ENCODE data around the gene AKAIN1. TPM values are rescaled to one million over a fixed set of nuclear protein-coding genes. Genes with fewer than 3 reads are reported as not detected.

Gene AKAIN1, protein sequence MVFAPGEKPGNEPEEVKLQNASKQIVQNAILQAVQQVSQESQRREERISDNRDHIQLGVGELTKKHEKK
- total RNA-seq: not detected

GRCh38 chr18:5197032-5197434 is at the start of gene AKAIN1:
TSS of gene AKAIN1 (minus strand) at chr18:5197257. CDS start at chr18:5197053, 204 bp downstream.
- Mint-ChIP-seq H3K9me3 (peaks cover 2% of the 10 kb centered on the region), H3K27me3 (peaks cover 53% of the 10 kb centered on the region), H3K4me3 (peak within 1 kb of the TSS; percentile 57), H3K4me1 (peaks cover 2% of the 10 kb centered on the region), H3K36me3 (no peaks in the 10 kb centered on the region), H3K27ac (no peak within 1 kb of the TSS)
- POLR2A ChIA-PET: no interaction called here
- ATAC-seq (ENCODE audit: low read depth) (peak; percentile 81), DNase-seq (peak; percentile 63)

DNA sequence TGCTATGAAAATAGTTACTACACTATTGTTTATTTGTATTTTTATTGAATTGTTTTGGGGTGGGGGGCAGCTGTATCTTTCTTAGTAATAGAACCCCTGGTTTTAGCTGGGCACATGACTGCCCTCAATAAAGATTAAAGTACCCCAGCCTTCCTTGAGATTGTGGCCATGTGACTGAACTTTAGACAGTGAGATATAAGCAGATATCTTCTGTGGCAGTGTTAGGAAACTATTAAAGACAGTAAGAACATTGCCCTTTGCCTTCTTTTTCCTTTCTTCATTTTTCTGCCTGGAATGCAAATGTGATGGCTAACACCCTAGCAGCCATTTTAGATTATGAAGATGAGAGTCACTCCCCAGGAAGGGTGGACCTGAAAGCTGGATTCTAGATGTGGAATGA is 47.9 kb upstream of the AKAIN1 start:
- H3K36me3 Mint-ChIP-seq: peaks cover 34% of the 10 kb centered on the region
- no peaks in the 10 kb centered on the region for H3K9me3 Mint-ChIP-seq
- H3K4me3 Mint-ChIP-seq: no peak overlapping the region
- ATAC-seq (ENCODE audit: low read depth): no peak
- H3K4me1 Mint-ChIP-seq: peaks cover 8% of the 10 kb centered on the region
- DNase-seq: no peak
- POLR2A ChIA-PET: interaction anchor here (1.0 to 1.1 kb wide), 2 partner anchors 50 to 51 kb away, joined by 3 read pairs; no protein-coding TSS in a partner anchor
- no peak overlapping the region for H3K27ac Mint-ChIP-seq
- H3K27me3 Mint-ChIP-seq: no peaks in the 10 kb centered on the region

- H3K4me1 Mint-ChIP-seq: peaks cover 18% of the 10 kb centered on the region
- DNase-seq: no peak
- H3K27ac Mint-ChIP-seq: no peak overlapping the region
- ATAC-seq (ENCODE audit: low read depth): no peak
- POLR2A ChIA-PET: no interaction called here
- peak overlapping the region; percentile 67 for H3K4me3 Mint-ChIP-seq
- no peaks in the 10 kb centered on the region for H3K9me3 Mint-ChIP-seq
- H3K27me3 Mint-ChIP-seq: no peaks in the 10 kb centered on the region
- H3K36me3 Mint-ChIP-seq: peaks cover 33% of the 10 kb centered on the region
Observed at GRCh38 chr18:5239447-5239846, 42.4 kb upstream of the AKAIN1 start.

DNA sequence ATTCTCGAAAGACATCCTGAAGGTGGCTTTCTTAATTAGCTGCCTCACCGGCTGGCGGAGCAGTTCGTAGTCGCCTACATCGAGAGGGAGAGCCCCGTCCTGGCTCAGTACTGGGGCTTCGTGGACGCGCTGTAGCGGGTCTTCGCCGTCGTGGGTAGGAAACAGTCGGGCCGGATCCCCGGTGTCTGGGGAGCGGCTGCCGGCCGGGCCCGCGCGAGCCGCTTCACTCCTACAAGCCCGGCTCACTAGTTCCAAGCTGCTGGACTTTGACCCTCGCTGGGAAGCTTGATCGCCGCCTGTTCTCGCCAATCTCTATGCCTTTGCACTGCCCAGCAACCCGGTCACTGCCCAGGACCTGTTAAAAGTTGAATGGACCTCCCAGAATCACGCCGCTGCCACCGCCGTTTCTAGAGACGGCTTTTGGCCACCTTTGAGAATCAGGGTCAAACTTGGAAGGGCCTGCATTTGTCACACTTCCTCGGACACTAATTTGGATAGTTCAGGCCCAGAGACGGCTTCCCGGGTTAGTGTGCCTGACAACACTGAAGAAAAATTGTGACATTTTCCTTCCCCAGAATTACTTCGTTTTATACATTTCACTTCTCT is 41.4 kb upstream of the AKAIN1 start:
- DNase-seq (no peak), ATAC-seq (ENCODE audit: low read depth) (peak; percentile 59)
- H3K9me3 Mint-ChIP-seq: no peaks in the 10 kb centered on the region
- peak overlapping the region; percentile 96 for H3K27ac Mint-ChIP-seq
- no peaks in the 10 kb centered on the region for H3K27me3 Mint-ChIP-seq
- POLR2A ChIA-PET: interaction anchor here (1.2 to 3.7 kb wide), 8 partner anchors 8 to 184 kb away, joined by 3 to 169 read pairs (median 6); partner anchors contain the start of gene ZBTB14
- peak overlapping the region; percentile 93 for H3K4me3 Mint-ChIP-seq
- peaks cover 27% of the 10 kb centered on the region for H3K36me3 Mint-ChIP-seq
- H3K4me1 Mint-ChIP-seq: peaks cover 19% of the 10 kb centered on the region

DNA sequence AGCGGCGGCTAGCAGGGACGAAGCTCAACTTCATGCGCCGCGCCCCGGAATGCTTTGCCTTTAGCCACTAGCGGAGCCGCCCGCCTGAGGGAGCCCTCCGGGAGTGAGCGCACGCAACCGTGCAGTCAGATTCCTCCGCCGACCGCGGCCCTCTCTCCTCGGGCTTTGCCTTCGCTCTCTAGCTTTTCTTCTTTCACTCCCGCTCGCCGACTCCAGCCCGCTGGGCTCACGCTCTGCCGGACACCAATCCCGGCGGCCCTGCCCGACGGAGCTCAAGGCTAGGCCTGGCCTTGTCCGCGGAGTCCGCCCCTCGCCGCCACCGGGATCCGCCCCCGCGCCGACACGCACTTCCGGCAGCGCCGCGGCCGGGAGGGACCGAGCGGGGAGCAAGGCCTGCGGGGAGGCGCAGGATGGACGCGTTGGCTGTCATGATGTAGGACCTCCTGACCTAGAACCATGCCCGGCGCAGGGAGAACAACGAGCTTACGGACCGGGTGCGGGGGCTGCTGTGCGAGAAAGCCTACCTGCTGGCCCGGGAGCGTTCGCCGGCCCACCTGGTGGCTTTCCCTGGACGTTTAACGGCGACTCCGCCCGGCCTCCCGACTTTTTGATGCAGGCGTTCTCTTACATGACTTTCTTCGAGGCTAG is 40.8 kb upstream of the AKAIN1 start:
- H3K27me3 Mint-ChIP-seq: no peaks in the 10 kb centered on the region
- peak overlapping the region; percentile 93 for H3K4me3 Mint-ChIP-seq
- peak; percentile 94 for ATAC-seq (ENCODE audit: low read depth)
- H3K4me1 Mint-ChIP-seq: peaks cover 19% of the 10 kb centered on the region
- H3K9me3 Mint-ChIP-seq: no peaks in the 10 kb centered on the region
- POLR2A ChIA-PET: interaction anchor here (0.5 to 3.7 kb wide), 11 partner anchors 8 to 391 kb away, joined by 3 to 169 read pairs (median 4); partner anchors contain the start of gene ZBTB14
- peak overlapping the region; percentile 96 for H3K27ac Mint-ChIP-seq
- peaks cover 25% of the 10 kb centered on the region for H3K36me3 Mint-ChIP-seq
- peak; percentile 95 for DNase-seq

DNA sequence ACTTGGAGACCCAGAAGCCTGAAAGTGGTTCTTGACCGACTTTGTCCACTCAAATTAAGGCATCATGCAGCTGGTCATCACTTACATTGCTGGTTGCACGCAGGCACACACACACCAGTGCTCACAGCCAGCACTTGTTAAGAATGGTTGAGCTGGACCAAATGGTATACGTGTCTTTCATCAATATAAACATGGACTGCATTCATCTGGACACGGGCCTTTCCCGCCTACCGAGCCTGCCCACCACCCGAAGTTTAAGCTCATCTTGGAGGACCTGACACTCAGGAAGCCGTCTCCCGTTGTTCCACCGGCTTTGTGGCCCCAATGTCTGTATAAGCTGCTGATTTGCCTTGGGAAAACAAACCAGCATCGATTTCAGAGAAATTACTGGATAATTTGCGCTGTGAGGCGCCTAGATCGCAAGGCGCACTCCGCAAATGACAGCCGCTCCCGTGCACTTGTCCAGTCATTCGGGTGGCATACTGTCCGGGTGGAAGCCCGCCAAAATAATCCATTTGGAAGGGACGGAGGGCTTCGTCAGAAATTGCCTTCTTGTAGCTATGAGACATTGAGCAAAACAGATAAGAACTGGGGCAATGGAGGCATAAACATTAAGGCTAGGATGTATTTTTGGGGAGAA is 40.1 kb upstream of the AKAIN1 start:
- Mint-ChIP-seq H3K9me3 (no peaks in the 10 kb centered on the region), H3K36me3 (peaks cover 20% of the 10 kb centered on the region), H3K4me3 (peak overlapping the region; percentile 93), H3K4me1 (peaks cover 19% of the 10 kb centered on the region), H3K27ac (peak overlapping the region; percentile 96), H3K27me3 (no peaks in the 10 kb centered on the region)
- ATAC-seq (ENCODE audit: low read depth): peak; percentile 9
- POLR2A ChIA-PET: interaction anchor here (0.5 to 3.7 kb wide), 10 partner anchors 9 to 392 kb away, joined by 3 to 169 read pairs (median 4); partner anchors contain the start of gene ZBTB14
- no peak for DNase-seq

DNA sequence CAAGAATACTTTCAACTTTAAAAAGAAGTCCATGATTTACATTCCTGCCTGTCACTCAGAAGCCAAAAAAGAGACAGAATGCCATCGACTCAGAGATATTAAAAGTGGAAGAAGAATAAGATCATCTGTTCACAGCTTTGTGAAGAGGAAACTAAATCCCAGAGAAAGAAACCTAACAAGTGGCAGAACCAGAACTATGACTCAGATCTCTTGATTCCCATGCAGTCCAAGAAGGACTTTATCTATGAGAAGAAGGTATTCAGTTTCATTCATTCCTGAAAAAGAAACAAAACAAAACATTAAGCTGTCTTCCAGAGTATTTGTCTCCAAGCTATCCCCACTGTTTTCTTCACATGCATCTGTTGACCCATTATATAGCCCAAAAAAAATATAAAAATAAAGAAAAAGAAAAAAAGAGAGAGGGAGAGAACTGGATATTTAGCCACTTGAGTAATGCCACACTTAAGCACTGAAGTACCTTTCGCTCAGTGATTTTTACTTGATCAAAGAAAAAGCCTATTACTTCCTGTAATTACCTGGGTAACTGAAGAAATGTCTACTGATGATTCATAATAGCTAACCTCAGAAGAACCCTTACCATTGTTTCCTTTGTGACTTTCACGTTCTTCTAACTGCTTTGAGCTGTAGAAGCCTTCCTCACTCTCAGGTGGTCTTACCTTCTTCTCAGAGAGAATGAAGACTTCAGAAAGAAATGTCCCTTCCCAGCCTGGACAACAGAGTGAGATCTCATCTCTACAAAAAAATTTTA is 17.7 kb upstream of the AKAIN1 start:
- H3K9me3 Mint-ChIP-seq: peaks cover 4% of the 10 kb centered on the region
- peaks cover 15% of the 10 kb centered on the region for H3K4me1 Mint-ChIP-seq
- H3K27ac Mint-ChIP-seq: no peak overlapping the region
- POLR2A ChIA-PET: interaction anchor here (0.7 to 3.4 kb wide), 4 partner anchors 19 to 81 kb away, joined by 4 to 20 read pairs (median 6); partner anchors contain the start of gene ZBTB14
- peak; percentile 78 for ATAC-seq (ENCODE audit: low read depth)
- H3K27me3 Mint-ChIP-seq: no peaks in the 10 kb centered on the region
- DNase-seq: no peak
- peak overlapping the region; percentile 24 for H3K4me3 Mint-ChIP-seq
- peaks cover 2% of the 10 kb centered on the region for H3K36me3 Mint-ChIP-seq

- Mint-ChIP-seq H3K27me3 (no peaks in the 10 kb centered on the region), H3K27ac (no peak overlapping the region), H3K4me1 (no peaks in the 10 kb centered on the region), H3K36me3 (no peaks in the 10 kb centered on the region), H3K4me3 (no peak overlapping the region), H3K9me3 (peaks cover 2% of the 10 kb centered on the region)
- DNase-seq (no peak), ATAC-seq (ENCODE audit: low read depth) (no peak)
- POLR2A ChIA-PET: no interaction called here
Observed at GRCh38 chr18:5207471-5208150, 10.6 kb upstream of the AKAIN1 start.

DNA sequence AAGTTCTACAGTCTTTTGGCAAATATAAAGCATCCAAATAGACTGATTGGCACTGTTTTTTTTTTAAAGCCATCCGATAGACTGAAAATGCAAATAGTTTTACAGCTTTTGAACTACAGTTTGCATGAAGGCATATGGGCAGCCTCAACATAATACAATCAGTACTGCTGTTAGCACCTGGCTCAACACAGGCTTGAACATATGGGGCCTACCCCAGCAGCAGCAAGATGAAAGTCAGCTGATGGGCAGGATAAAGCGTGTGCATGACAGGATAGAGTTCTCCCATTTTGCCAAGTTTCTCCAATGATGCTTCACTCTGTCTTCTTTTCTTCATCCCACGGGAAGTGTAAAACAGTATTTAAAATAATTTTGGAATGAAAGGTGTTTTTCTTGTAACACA is 1.3 kb upstream of the AKAIN1 start:
- H3K27me3 Mint-ChIP-seq: peaks cover 55% of the 10 kb centered on the region
- H3K4me3 Mint-ChIP-seq: no peak overlapping the region
- H3K36me3 Mint-ChIP-seq: no peaks in the 10 kb centered on the region
- POLR2A ChIA-PET: no interaction called here
- H3K9me3 Mint-ChIP-seq: peaks cover 2% of the 10 kb centered on the region
- DNase-seq (no peak), ATAC-seq (ENCODE audit: low read depth) (no peak)
- no peak overlapping the region for H3K27ac Mint-ChIP-seq
- H3K4me1 Mint-ChIP-seq: peaks cover 2% of the 10 kb centered on the region

GRCh38 chr18:5197461-5197860 is 404 bp upstream of the AKAIN1 start:
- H3K27ac Mint-ChIP-seq: no peak overlapping the region
- peaks cover 2% of the 10 kb centered on the region for H3K4me1 Mint-ChIP-seq
- POLR2A ChIA-PET: no interaction called here
- peak overlapping the region; percentile 57 for H3K4me3 Mint-ChIP-seq
- no peaks in the 10 kb centered on the region for H3K36me3 Mint-ChIP-seq
- peaks cover 55% of the 10 kb centered on the region for H3K27me3 Mint-ChIP-seq
- H3K9me3 Mint-ChIP-seq: peaks cover 2% of the 10 kb centered on the region
- ATAC-seq (ENCODE audit: low read depth) (no peak), DNase-seq (no peak)

DNA sequence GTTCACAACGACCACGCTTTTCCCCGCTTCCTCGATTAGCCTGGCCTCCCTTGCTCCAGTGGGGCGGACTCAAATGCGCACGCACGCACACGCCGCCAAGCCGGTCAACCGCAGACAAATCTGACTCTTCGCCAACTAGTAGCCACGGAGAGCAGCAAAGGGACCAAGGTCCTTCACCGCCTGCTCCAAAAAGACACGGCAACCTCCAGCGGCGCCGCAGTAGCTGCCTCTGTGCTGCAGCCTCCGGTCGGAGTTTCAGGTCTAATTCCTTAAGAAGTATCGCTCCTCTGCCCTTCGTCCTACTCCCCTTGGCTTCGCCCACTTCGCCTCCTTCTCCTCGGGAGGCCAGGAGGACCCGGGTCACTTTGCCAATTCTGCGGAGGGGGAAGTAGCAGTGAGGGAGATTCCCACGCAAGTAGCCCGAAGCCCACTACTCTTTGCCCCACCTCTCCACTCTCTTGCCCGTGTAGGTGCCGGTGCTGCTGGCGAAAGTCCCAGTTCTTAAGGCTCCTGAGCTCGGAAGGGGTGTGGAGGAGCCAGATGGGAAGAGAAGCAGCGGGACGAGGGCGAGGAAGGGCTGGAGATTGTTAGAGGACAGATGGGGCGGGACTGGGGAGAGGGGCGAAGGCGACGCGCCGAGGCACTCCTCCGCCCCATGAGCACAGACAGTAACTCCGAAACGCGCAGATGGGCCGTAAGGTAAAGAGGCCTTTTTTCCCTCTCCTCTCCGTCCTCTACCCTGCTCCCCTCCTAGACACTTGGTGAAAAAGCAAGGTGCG is 615 bp downstream of the AKAIN1 start:
- Mint-ChIP-seq H3K36me3 (no peaks in the 10 kb centered on the region), H3K9me3 (peaks cover 2% of the 10 kb centered on the region), H3K4me1 (peaks cover 2% of the 10 kb centered on the region), H3K4me3 (peak overlapping the region; percentile 57), H3K27ac (no peak overlapping the region), H3K27me3 (peaks cover 53% of the 10 kb centered on the region)
- no peak for DNase-seq
- no peak for ATAC-seq (ENCODE audit: low read depth)
- POLR2A ChIA-PET: no interaction called here

- H3K27me3 Mint-ChIP-seq: peaks cover 53% of the 10 kb centered on the region
- no peaks in the 10 kb centered on the region for H3K36me3 Mint-ChIP-seq
- POLR2A ChIA-PET: no interaction called here
- H3K4me1 Mint-ChIP-seq: peaks cover 2% of the 10 kb centered on the region
- DNase-seq: no peak
- no peak for ATAC-seq (ENCODE audit: low read depth)
- no peak overlapping the region for H3K27ac Mint-ChIP-seq
- peaks cover 2% of the 10 kb centered on the region for H3K9me3 Mint-ChIP-seq
- H3K4me3 Mint-ChIP-seq: no peak overlapping the region
Observed at GRCh38 chr18:5195656-5196055, 1.4 kb downstream of the AKAIN1 start.

Measured in activated naive CD8-positive, alpha-beta T cell treated with anti-CD3 and anti-CD28 coated beads, Interleukin-2, amount 10 ng/mL, durations not matched to agents 7 days and 5 days (primary cell).